Measurements from ENCODE around the gene HIVEP3.

DNA sequence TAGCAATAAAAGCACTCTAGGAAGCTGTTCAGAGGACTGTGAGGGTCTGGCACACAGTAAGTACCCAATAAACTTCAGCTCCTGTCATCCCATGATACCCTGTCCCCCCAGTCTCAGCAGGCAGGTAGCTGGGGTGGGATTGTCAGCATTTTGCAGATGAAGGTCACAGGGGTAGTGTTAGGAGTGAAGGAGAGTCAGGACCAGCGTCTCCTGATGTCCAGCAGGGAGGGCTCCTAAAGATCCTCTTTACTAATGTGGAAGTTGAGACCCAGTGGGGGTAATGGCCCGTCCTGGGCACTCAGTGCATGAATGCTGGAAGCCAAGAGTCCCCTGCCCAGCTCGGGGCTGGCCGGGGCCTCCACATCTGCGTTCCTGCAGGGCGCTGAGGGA is 402.9 kb downstream of the HIVEP3 start:
- TF ChIP-seq POLR2AphosphoS5 (IDR thresholded peaks at IDR 0.05; ENCODE audit: low read depth, low read length) (no peak), SIN3A (IDR thresholded peaks at IDR 0.05; ENCODE audit: borderline replicate concordance, insufficient read depth, low read length) (no peak), TAF1 (IDR thresholded peaks at IDR 0.05; ENCODE audit: borderline replicate concordance, insufficient read depth, low read length) (no peak)
